Heart right ventricle (tissue), 16 donors: ENCODE data around the gene CHD6. TPM values are rescaled to one million over a fixed set of nuclear protein-coding genes. Genes with fewer than 3 reads are reported as not detected.

Experiments used
- ATAC-seq, 8 donors: fragments of 200-7000 bp; cut with Tn5 transposase; one replicate each; pipeline ENCODE4 v1.9.1; 2020; ENCODE audit warnings: mild to moderate bottlenecking in 8 of 8, moderate library complexity in 8 of 8, moderate number of reproducible peaks in 1 of 8
- DNase-seq, 2 donors: peaks; one replicate each; pipeline ENCODE4 v3.0.0-alpha.2; 2020
- H3K27ac ChIP-seq, 10 donors: fragments of 200-600 bp; sonication (generic) in 2 of 10; one replicate each; pipeline versions ENCODE4 v1.5.0 to v1.8.0; 2020 to 2022; ENCODE audit warnings: mild to moderate bottlenecking in 3 of 10
- H3K27me3 ChIP-seq, 7 donors: fragments of 200-600 bp; one replicate each; pipeline ENCODE4 v1.8.0; 2021 to 2022; ENCODE audit warnings: mild to moderate bottlenecking in 2 of 7
- H3K36me3 ChIP-seq, 9 donors: fragments of 200-600 bp; sonication (generic) in 1 of 9; one replicate each; pipeline versions ENCODE4 v1.5.0 to v1.8.0; 2020 to 2022; ENCODE audit warnings: mild to moderate bottlenecking in 2 of 9
- H3K4me1 ChIP-seq, 9 donors: fragments of 200-600 bp; sonication (generic) in 1 of 9; one replicate each; pipeline versions ENCODE4 v1.5.0 to v1.8.0; 2020 to 2022; ENCODE audit warnings: mild to moderate bottlenecking in 4 of 9
- H3K4me3 ChIP-seq, 10 donors: fragments of 200-600 bp; sonication (generic) in 2 of 10; one replicate each; pipeline versions ENCODE4 v1.5.0 to v1.8.0; 2020 to 2022; ENCODE audit warnings: mild to moderate bottlenecking in 7 of 10, moderate library complexity in 2 of 10
- H3K9me3 ChIP-seq, 11 donors: fragments of 200-600 bp in 10 of 11; sonication (generic) in 2 of 11; one replicate each; pipeline versions ENCODE4 v1.5.0 to v1.8.0; 2013 to 2022; ENCODE audit warnings: mild to moderate bottlenecking in 2 of 11, control low read depth in 1 of 11, moderate library complexity in 1 of 11
- WGBS, 2 donors: extraction: QIAGEN DNeasy Blood & Tissue Kit; methylation state at CpG; one replicate each; pipeline ENCODE4 v1.1.7; 2013; ENCODE audit warnings: inconsistent platforms in 1 of 2; 5-methylcytosine and 5-hydroxymethylcytosine counted together
- intact Hi-C, 10 donors: fragments of 100-400 bp; cut with DNase I; formaldehyde crosslinking; loops; one replicate each; pipeline versions ENCODE4 v1.11.1 to v1.14.2; 2022
- polyA plus RNA-seq, 2 donors: library from polyadenylated mRNA; stranded (reverse); fragments of 200-250 nt; gene quantifications; one replicate each; pipeline ENCODE4 v1.2.3, GENCODE V29; 2013
- total RNA-seq, 10 donors: library from RNA; stranded (reverse); fragmentation: NEBNext Ultra II Directional in 3 of 10; extraction: Animal tissue kit (Norgen Biotek cat#: 25700) in 3 of 10; gene quantifications; one replicate each; pipeline versions ENCODE4 v1.2.1 to v1.2.4, GENCODE V29; 2021 to 2023
- TF ChIP-seq, protein P1 (sequence below), 9 donors: fragments of 200-600 bp; sonication (generic) in 2 of 9; IDR thresholded peaks; one replicate each; pipeline versions ENCODE4 v1.5.0 to v1.8.0; 2021 to 2022; ENCODE audit warnings: antibody characterized with exemption in 9 of 9, mild to moderate bottlenecking in 5 of 9, moderate library complexity in 1 of 9
- donor health status: Arrhythmogenic right ventricular cardiomyopathy.
- donor health status: ischemic (EF 13 %, LVEDD 7.1; RV severe dilation, severe dysfunction).
- donor health status: healthy with polysubstance abuse.
- donor health status: DM: no; HTN: yes; CAD: no.
- donor health status: DM: no; HTN: no; CAD: no.
- donor health status: ischemic (EF 25% LVEDD 6.9; RV normal size, moderate dysfunction).
- donor health status: ischemic (EF 25% LVEDD 5.7; RV mildly dilated, moderate dysfunction).
- donor health status: healthy.
- donor health status: DM: yes; HTN: yes; CAD: no.
- donor health status: Ischemic cardiomyopathy.
- donor health status: ischemic (EF 35%, LVEDD 5.7; RV mildly dilated, moderate dysfunction).
- donor health status: nonischemic (EF 11% LVEDD 7.7; RV severe dilation, severe dysfunction).
- donor health status: DM: yes; HTN: yes; CAD: no.
- donor health status: PGD.
- donor health status: ischemic (EF 29% LVEDD 5.4; RV normal size, mild dysfunction).
- donor health status: nonischemic (EF 23%, LVEDD 6.1; RV moderate dilation, normal function).

Gene CHD6
- total and polyA plus RNA-seq, 12 donors, result 3.0 to 52.9 (median 39.5) TPM

DNA sequence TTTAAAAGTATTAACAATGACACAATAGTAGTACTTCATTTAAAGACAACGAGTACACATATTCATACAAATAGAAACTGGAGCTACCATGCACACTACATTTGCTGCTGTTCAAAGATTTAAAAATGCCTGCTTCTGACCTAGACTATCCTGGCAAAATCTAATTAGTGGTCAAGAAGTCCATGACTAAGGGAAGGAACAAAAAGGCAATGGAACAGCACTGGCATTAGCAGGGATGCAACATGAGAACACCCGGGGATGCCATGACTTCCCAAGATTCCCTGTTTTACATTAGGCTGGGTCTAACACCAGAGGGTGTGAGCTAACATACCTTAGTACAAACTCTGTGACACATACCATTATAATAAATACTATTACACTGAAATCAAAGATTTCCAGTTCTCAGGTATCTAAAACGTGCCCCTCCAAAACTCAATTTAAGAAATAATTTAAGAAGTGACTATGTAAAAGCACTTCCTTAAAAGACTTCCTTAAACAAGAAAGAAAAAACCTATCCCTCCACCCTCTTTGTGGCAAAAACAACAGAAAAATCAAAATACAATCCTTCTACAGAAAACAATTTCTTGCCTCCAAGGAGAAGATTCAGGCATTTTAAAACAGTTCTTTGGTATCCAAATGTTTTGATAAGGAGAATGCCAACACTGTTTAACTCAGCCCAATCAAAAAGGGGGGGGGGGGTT lies 25.5 kb downstream of the CHD6 start:
- intact Hi-C loops, result no loop called here
- WGBS, 2 donors, result 75 to 86% methylated on average over 3 of the region's 3 CpGs
- H3K27me3 ChIP-seq, result no peaks in the 10 kb centered on the region
- TF ChIP-seq, protein P1, sequence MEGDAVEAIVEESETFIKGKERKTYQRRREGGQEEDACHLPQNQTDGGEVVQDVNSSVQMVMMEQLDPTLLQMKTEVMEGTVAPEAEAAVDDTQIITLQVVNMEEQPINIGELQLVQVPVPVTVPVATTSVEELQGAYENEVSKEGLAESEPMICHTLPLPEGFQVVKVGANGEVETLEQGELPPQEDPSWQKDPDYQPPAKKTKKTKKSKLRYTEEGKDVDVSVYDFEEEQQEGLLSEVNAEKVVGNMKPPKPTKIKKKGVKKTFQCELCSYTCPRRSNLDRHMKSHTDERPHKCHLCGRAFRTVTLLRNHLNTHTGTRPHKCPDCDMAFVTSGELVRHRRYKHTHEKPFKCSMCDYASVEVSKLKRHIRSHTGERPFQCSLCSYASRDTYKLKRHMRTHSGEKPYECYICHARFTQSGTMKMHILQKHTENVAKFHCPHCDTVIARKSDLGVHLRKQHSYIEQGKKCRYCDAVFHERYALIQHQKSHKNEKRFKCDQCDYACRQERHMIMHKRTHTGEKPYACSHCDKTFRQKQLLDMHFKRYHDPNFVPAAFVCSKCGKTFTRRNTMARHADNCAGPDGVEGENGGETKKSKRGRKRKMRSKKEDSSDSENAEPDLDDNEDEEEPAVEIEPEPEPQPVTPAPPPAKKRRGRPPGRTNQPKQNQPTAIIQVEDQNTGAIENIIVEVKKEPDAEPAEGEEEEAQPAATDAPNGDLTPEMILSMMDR (IDR thresholded peaks at IDR 0.05), result no peak
- no peak overlapping the region for H3K4me3 ChIP-seq
- no peak for DNase-seq
- peaks cover 0 to 59% (median 9%) of the 10 kb centered on the region in 11 donors for H3K9me3 ChIP-seq
- peaks cover 0 to 15% (median 11%) of the 10 kb centered on the region in 9 donors for H3K4me1 ChIP-seq
- peaks cover 0 to 9% (median 0%) of the 10 kb centered on the region in 9 donors for H3K36me3 ChIP-seq
- ATAC-seq, result no peak
- H3K27ac ChIP-seq, result no peak overlapping the region

DNA sequence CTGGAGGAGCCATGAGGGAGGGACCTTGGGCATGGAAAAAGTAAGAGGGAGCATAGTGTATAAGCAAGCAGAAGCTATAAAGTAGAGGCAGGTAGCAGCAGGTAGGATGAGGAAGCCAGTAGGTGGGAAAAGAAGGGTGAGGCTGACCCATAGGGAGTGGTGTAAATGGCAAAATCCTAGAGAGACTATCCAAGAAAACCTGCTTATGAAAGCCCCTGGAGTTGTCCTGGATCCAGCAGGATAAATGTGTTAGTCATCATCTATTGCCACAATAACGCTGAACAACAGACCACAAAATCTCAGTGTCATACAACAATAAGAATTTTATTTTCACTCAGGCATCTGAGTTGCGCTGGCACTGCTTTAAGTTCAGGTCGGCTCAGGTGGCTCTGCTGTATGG lies 30.2 kb downstream of the CHD6 start:
- Histone ChIP-seq H3K36me3 (peaks cover 0 to 10% (median 0%) of the 10 kb centered on the region in 9 donors), H3K9me3 (peaks cover 0 to 47% (median 12%) of the 10 kb centered on the region in 11 donors), H3K4me3 (no peak overlapping the region), H3K4me1 (peaks cover 0 to 10% (median 5%) of the 10 kb centered on the region in 9 donors), H3K27me3 (no peaks in the 10 kb centered on the region), H3K27ac (no peak overlapping the region)
- ATAC-seq, result peak in 2 of 8 donors; percentile 22 to 41
- 90 to 92% methylated on average over 3 of the region's 3 CpGs for whole genome bisulfite sequencing, 2 donors
- intact Hi-C loops, result no loop called here
- DNase-seq, result no peak
- TF ChIP-seq, protein P1 (IDR thresholded peaks at IDR 0.05), result no peak

DNA sequence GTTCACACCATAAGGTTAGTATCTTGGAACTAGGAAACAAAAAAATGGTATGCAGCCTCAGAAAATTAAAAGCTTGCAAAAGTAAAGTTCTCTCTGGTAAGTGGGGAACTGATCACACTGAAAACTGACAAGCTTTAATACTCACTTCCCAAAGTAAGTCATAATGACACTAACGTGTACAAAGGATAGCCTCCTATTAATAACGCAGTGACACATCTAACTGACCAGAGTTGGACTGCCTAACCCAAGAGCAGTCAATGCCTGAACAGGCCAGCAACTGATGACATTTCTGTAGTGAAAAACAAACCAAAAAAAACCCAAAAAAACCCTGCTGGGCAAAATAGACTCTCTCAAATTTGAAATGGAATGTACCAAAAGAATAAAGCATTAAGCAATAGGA lies 30.7 kb downstream of the CHD6 start:
- DNase-seq (no peak), ATAC-seq (peak in 5 of 8 donors; percentile 65 to 92 (median 74))
- Histone ChIP-seq H3K4me3 (no peak overlapping the region), H3K27me3 (no peaks in the 10 kb centered on the region), H3K4me1 (peaks cover 0 to 7% (median under 1%) of the 10 kb centered on the region in 9 donors), H3K36me3 (peaks cover 0 to 10% (median 0%) of the 10 kb centered on the region in 9 donors), H3K9me3 (peaks cover 0 to 47% (median 12%) of the 10 kb centered on the region in 11 donors), H3K27ac (no peak overlapping the region)
- WGBS, 2 donors, result 64 to 78% methylated on average over 2 of the region's 2 CpGs
- TF ChIP-seq, protein P1 (IDR thresholded peaks at IDR 0.05), result no peak
- intact Hi-C loops, result no loop called here

- Histone ChIP-seq H3K4me1 (peaks cover 0 to 11% (median 0%) of the 10 kb centered on the region in 9 donors), H3K9me3 (peaks cover 0 to 47% (median 12%) of the 10 kb centered on the region in 11 donors), H3K36me3 (peaks cover 0 to 10% (median 0%) of the 10 kb centered on the region in 9 donors), H3K4me3 (no peak overlapping the region), H3K27ac (no peak overlapping the region), H3K27me3 (no peaks in the 10 kb centered on the region)
- ATAC-seq (no peak), DNase-seq (no peak)
- 80 to 89% methylated on average over 1 of the region's 1 CpG for WGBS, 2 donors
- intact Hi-C loops, result no loop called here
- TF ChIP-seq, protein P1 (IDR thresholded peaks at IDR 0.05), result no peak
Measured at GRCh38 chr20:41586772-41587171, 31.4 kb downstream of the CHD6 start.
